OCI-LY3 (cell line): ENCODE results near the gene FURIN.
"Not testable (repeated sequence)": the region's sequence is repeated elsewhere in the genome, so short reads cannot be mapped to it uniquely, and the experiment has no call there.

Experiments
- H2AFZ ChIP-seq: fragments of 200-600, 300-600 bp; shearing (Covaris generic); 2 replicates; pipeline ENCODE4 v1.6.0; 2014; ENCODE audit warnings: antibody characterized with exemption, low read depth, low read length
- H3K27ac ChIP-seq: fragments of 200-600, 300-600 bp; sonication (generic); 2 replicates; pipeline ENCODE4 v1.5.1; 2014; ENCODE audit warnings: mild to moderate bottlenecking, low read length, moderate library complexity, mixed read lengths
- H3K27me3 ChIP-seq: fragments of 200-600, 300-600 bp; sonication (generic); 2 replicates; pipeline ENCODE4 v1.6.1; 2014; ENCODE audit warnings: low read depth, low read length, mixed read lengths
- H3K36me3 ChIP-seq: fragments of 200-600, 300-600 bp; sonication (generic); replicated peaks from 2 replicates; pipeline ENCODE3; 2014; ENCODE audit warnings: low read depth, low read length, mixed read lengths
- H3K4me1 ChIP-seq: fragments of 300-600, 200-600 bp; sonication (generic); 2 replicates; pipeline ENCODE4 v1.6.1; 2014; ENCODE audit warnings: low read length, mixed read lengths
- H3K4me2 ChIP-seq: fragments of 200-600, 300-600 bp; sonication (generic); 2 replicates; pipeline ENCODE4 v1.6.1; 2014; ENCODE audit warnings: low read length, mixed read lengths
- H3K4me3 ChIP-seq: fragments of 300-600, 200-600 bp; sonication (generic); 2 replicates; pipeline ENCODE4 v1.5.1; 2014; ENCODE audit warnings: antibody characterized with exemption, mild to moderate bottlenecking, low read length, moderate library complexity
- H3K79me2 ChIP-seq: fragments of 300-600, 200-600 bp; shearing (Covaris generic); 2 replicates; pipeline ENCODE4 v1.6.1; 2014; ENCODE audit warnings: mild to moderate bottlenecking, low read length, mixed read lengths
- H3K9ac ChIP-seq: fragments of 300-600, 200-600 bp; shearing (Covaris generic); 2 replicates; pipeline ENCODE4 v1.6.0; 2014; ENCODE audit warnings: mild to moderate bottlenecking, low read length, moderate library complexity
- H3K9me3 ChIP-seq: fragments of 200-600, 300-600 bp; shearing (Covaris generic); 2 replicates; pipeline ENCODE4 v1.6.1; 2014; ENCODE audit warnings: low read length, mixed read lengths; ENCODE audit not compliant: insufficient read depth
- H4K20me1 ChIP-seq: fragments of 200-600, 300-600 bp; sonication (generic); 2 replicates; pipeline ENCODE4 v1.6.1; 2016; ENCODE audit warnings: low read length, mixed read lengths; ENCODE audit not compliant: insufficient read depth
- CTCF ChIP-seq: fragments of 200-600, 300-600 bp; sonication (generic); IDR thresholded peaks from 2 replicates; pipeline ENCODE4 v1.5.1; 2014; ENCODE audit warnings: antibody characterized with exemption, low read length, low read depth
- EZH2phosphoT487 ChIP-seq: fragments of 200-600 bp; shearing (Covaris generic); IDR thresholded peaks from 2 replicates; pipeline ENCODE4 v1.6.1; 2018; ENCODE audit warnings: antibody characterized with exemption, mixed run types, low read depth

The FURIN gene

GRCh38 chr15:90893175-90894090 lies 25.0 kb downstream of the FURIN start:
- Histone ChIP-seq H3K27me3 (no peaks in the 10 kb centered on the region), H4K20me1 (no peaks in the 10 kb centered on the region), H3K4me2 (peak overlapping the region; percentile 98), H3K9ac (peak overlapping the region; percentile 86), H2AFZ (peak overlapping the region; percentile 98), H3K79me2 (peaks cover 10% of the 10 kb centered on the region), H3K27ac (no peak overlapping the region), H3K36me3 (peaks cover 5% of the 10 kb centered on the region), H3K4me3 (peak overlapping the region; percentile 99), H3K9me3 (no peaks in the 10 kb centered on the region), H3K4me1 (peaks cover 21% of the 10 kb centered on the region)
- TF ChIP-seq CTCF, result peak; percentile 90
- TF ChIP-seq EZH2phosphoT487, result no peak

GRCh38 chr15:90895571-90896117 lies 27.3 kb downstream of the FURIN start:
- Histone ChIP-seq H3K9me3 (no peaks in the 10 kb centered on the region), H3K79me2 (peaks cover 10% of the 10 kb centered on the region), H3K27me3 (no peaks in the 10 kb centered on the region), H3K4me1 (peaks cover 21% of the 10 kb centered on the region), H3K36me3 (peaks cover 5% of the 10 kb centered on the region), H4K20me1 (no peaks in the 10 kb centered on the region), H3K4me2 (no peak overlapping the region), H3K4me3 (no peak overlapping the region), H2AFZ (no peak overlapping the region), H3K27ac (no peak overlapping the region), H3K9ac (no peak overlapping the region)
- no peak for TF ChIP-seq CTCF
- no peak for TF ChIP-seq EZH2phosphoT487

- Histone ChIP-seq H3K4me1 (peaks cover 28% of the 10 kb centered on the region), H3K4me2 (peak overlapping the region; percentile 53)
- not testable (repeated sequence) for H3K27me3 ChIP-seq, H2AFZ ChIP-seq, H4K20me1 ChIP-seq, H3K79me2 ChIP-seq, H3K27ac ChIP-seq, H3K9ac ChIP-seq, H3K36me3 ChIP-seq, H3K4me3 ChIP-seq, H3K9me3 ChIP-seq
These were observed 28.8 kb downstream of the FURIN start for GRCh38 chr15:90897131-90897655.

- Histone ChIP-seq H3K79me2 (no peaks in the 10 kb centered on the region), H3K9ac (peak overlapping the region; percentile 64), H4K20me1 (no peaks in the 10 kb centered on the region), H2AFZ (0 out of 2 replicates have a peak overlapping the region, but pooled peaks have one; percentile 96), H3K27ac (no peak overlapping the region), H3K4me1 (peaks cover 23% of the 10 kb centered on the region), H3K4me3 (peak overlapping the region; percentile 97), H3K27me3 (no peaks in the 10 kb centered on the region), H3K4me2 (peak overlapping the region; percentile 77), H3K9me3 (no peaks in the 10 kb centered on the region), H3K36me3 (peaks cover 3% of the 10 kb centered on the region)
- TF ChIP-seq CTCF, result no peak
- no peak for TF ChIP-seq EZH2phosphoT487
These were observed 33.0 kb downstream of the FURIN start for GRCh38 chr15:90901175-90902039.
